Islet precursor cell (in vitro differentiated cells): ENCODE results near the gene CDKN3.

ENCODE experiments used
- DNase-seq: peaks from one replicate; pipeline ENCODE4 v3.0.0-alpha.2; 2018

The CDKN3 gene

DNA sequence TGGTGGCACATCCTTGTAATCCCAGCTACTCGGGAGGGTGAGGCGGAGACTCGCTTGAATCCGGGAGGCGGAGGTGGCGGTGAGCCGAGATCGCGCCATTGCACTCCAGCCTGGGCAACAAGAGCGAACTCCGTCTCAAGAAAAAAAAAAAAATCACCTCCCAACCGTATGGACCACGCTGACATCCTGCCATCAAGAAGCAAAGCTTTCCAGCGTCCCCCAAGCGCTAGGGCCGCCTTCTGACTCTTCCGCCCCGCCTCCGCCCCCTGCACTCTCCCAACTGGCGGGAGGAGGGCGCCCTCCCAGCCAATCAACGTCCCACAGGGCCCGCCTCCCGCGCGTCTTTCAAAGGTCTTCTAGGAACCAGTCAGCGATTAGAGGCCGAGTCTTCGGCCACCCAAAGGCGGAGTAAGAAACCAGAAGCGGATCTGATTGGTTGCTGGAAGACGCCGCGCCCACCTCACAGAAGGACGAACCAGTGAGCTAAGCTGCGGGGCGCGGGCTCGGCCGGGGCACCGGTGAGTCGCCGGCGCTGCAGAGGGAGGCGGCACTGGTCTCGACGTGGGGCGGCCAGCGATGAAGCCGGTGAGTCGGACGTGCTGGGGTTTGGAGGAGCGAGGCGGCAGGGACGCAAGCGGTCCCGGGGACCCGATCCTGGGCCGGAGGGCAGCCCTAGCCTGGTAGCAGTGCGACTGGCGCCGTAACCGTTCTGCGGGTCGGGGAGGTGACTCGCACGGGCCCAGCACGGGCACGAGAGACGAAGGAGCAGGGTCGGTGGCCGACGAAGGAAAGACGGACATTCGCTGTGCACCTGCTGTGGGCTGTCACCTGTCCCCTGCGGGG is at the start of gene CDKN3:
CDKN3 (plus strand) TSS at position 515 of the 843 bp plus-strand sequence; CDS start at position 577, 62 bp downstream.
- peak; percentile 99 for DNase-seq

DNA sequence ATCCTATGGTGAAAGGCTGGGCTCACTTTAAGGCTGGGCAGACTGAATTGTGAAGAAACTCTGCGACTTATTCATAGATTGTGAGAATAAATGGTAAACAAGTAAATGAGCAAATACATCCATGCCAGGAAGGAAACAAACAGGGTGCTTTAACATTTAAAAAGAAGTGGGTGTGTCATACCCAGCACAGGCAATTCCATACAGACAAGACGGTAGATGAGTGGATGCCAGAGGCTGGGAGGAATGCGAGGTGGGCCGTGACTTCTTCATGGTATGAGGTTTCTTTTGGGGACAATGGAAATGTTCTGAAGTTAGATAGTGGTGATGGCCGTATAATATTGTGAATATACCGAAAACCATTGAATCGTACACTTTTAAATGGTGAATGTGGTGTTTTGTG is 49.8 kb upstream of the CDKN3 start:
- no peak for DNase-seq

DNA sequence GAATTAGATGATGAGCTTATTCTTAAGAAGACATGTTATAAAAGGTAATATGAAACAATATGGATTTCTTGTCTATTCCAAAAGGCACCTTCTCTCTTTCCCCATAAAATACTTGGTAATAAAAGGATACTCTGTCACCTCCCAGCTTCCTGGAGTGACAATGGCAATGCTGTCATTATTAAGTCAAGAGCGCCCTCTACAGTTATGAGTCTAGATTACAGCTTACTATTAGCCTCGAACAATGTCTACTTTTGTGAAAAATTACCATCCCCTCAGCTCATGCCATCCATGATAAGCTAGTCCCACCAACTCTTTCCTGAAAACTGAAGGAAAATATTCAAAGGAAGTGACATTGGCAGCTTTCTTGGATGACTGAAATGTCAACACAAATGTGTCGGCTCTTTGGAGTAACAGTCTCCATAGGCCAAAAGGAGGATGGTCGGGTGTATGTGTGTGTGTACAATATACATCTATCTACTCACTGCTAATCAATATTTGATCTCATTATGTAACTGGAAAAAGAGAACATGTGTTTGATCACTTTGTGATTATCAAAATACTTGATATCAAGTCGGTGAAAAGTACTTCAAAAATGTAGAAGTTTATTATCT is 48.7 kb upstream of the CDKN3 start:
- DNase-seq: no peak

- no peak for DNase-seq
These were observed 47.7 kb upstream of the CDKN3 start for GRCh38 chr14:54348923-54349620.

- DNase-seq: no peak
These were observed 47.1 kb upstream of the CDKN3 start for GRCh38 chr14:54349713-54350112.

DNA sequence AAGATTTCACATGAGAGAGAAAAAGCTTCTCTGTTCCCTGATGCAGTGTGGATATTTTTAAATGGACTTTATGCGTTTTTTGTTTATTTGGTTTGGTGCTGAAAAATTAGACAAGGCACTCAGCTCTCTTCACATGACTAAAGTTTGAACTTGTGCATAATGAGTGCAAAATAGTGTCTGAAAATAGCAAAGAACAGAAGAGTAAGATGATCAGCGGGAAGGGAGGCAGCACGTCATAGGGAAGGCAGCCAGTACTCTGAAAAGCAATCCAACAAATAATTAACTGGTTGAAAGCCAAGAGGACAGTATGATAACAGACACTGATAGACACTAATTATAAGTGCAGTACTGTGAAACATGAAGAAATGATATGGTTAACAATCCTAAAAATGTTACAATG is 46.6 kb upstream of the CDKN3 start:
- no peak for DNase-seq

DNA sequence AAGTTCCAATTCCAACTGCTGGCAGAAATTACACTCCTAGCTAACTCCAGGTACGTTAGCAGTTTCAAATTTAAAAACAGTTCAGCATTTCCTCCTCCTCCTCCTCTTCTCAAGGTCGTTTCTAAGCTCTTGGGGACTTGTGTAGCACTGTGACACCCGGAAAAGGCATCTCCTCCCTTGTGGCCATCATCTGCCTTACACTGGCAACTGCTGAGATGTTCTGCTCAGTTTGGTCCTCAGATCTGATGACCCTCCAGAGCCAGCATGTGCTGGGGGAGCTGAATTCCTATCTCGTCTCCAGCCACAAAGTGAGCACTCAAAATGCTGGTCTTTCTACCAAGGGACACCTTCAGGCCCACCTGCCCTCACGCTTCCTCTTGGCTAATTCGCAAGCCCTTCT is 43.5 kb upstream of the CDKN3 start:
- no peak for DNase-seq

DNA sequence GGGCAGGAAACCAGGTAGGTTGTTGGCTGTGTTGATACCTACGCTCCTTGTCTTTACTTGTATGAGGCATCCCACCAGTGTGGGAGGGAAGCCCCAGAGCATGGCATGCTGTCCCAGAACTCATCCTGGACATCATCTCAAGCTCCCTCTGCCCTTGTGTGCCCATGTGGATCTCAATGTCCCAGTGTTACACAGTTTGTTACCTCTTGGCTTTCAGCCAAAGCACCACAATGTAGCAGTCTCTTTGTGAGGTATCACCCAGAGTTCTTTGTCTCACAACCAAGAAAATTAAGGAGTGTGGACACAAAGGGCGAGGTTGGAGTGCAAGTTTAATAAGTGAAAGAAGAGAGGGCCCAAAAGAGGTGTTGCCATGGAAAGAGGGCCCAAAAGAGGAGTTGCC is 43.1 kb upstream of the CDKN3 start:
- DNase-seq: no peak

- peak; percentile 81 for DNase-seq
These were observed 42.7 kb upstream of the CDKN3 start for GRCh38 chr14:54354096-54354495.

DNA sequence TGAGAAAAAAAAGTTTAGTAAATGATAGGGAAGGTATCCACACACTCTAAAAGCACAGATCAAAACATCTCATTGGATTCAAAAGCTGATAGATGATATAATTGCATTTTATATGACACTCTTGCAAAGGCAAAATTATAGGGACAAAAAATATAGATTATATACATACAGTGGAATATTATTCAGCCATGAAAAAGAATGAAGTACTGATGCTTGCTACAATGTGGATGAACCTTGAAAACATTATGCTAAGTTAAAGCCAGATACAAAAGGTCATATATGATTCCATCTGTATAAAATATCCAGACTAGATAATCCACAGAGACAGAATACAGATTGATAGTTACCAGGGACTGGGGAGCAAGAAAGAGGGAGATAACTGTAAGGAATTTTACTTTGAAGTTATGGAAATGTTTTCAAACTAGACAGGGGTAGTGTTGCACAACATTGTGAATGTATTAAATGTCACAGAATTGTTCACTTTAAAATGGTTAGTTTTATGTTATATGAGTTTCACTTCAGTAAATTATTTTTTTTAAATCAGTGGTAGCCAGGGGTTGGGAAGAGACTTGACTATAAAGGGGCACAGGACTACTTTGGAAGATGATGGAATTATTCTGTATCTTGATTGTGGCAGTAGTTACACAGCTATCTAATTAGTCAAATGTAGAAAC is 41.7 kb upstream of the CDKN3 start:
- no peak for DNase-seq

DNA sequence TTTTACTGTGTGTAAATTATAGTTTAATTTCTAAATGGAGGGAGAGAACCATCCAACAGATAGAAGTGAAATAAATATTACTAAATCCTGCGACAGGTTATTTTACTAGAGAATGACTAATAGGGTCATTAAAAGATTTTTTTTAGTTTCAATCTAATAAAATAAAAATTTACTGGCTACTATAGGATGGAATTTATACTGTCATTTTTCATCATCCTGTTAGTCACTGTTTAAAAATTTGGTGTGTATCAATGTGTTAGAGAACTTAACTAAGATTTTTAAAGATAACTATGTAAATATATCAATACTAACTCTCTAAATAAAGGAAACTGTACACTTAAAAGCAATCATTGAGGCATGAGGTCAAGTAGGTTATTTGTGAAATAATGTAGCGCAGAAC is 41.1 kb upstream of the CDKN3 start:
- no peak for DNase-seq

GRCh38 chr14:54356172-54356571 is 40.6 kb upstream of the CDKN3 start:
- DNase-seq: no peak

- DNase-seq: no peak
These were observed 36.1 kb upstream of the CDKN3 start for GRCh38 chr14:54360667-54361066.

DNA sequence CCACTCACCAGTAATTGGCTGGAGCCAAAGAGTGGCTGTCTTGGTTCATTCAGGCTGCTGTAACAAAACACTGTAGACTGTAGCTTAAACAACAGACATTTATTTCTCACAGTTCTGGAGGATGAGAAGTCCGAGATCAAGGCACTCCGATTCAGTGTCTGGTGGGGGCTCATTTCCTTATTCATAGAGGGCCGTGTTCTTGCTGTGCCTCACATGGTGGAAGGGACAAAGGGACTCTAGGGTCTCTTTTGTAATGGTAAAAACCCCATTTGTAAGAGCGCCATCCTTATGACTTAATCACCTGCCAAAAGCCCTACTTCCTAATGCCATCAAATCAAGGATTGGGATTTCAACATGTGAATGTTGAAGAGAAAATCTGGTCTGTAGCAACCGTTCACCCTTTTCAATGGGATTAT is 34.7 kb upstream of the CDKN3 start:
- no peak for DNase-seq

- DNase-seq: no peak
These were observed 33.9 kb upstream of the CDKN3 start for GRCh38 chr14:54362759-54363437.

DNA sequence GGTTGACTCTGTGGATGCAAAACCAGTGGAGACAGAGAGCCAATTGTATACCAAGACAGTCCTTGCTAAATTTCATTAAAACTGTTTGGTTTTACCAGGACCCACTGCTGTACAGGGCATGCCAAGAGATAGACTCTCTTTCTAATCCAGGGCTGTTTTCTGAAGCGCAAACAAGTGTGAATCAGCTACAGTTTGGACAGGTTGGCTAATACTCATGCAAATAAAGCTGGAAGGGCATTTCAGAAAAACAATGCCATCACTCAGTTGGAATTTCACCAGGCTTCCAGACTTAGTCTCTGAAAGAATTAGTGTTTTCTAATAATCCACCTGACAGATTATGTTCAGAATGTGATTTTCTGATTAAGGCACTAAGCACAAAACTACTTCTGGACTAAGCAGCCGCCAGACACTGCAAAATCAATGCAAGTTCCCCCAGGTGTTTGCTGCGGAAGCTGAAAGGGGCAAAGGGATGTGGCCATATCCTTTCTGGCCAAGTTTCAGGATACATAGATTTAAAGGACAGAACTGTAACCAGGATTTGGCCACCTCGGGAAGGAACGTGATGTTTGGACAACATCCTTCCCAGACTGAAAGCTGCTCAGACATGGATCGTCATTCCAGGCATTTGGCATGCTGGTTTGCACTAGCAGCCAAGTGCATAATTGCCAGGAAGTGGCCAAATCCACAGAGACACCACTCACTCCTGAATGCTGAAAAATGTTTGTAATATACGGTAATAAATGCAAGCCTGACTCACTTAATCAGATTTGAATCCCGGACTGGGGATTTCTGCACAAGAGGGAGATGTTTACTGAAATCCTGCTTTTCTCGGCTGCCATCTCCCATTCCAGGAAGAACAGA is 32.0 kb upstream of the CDKN3 start:
- no peak for DNase-seq

DNA sequence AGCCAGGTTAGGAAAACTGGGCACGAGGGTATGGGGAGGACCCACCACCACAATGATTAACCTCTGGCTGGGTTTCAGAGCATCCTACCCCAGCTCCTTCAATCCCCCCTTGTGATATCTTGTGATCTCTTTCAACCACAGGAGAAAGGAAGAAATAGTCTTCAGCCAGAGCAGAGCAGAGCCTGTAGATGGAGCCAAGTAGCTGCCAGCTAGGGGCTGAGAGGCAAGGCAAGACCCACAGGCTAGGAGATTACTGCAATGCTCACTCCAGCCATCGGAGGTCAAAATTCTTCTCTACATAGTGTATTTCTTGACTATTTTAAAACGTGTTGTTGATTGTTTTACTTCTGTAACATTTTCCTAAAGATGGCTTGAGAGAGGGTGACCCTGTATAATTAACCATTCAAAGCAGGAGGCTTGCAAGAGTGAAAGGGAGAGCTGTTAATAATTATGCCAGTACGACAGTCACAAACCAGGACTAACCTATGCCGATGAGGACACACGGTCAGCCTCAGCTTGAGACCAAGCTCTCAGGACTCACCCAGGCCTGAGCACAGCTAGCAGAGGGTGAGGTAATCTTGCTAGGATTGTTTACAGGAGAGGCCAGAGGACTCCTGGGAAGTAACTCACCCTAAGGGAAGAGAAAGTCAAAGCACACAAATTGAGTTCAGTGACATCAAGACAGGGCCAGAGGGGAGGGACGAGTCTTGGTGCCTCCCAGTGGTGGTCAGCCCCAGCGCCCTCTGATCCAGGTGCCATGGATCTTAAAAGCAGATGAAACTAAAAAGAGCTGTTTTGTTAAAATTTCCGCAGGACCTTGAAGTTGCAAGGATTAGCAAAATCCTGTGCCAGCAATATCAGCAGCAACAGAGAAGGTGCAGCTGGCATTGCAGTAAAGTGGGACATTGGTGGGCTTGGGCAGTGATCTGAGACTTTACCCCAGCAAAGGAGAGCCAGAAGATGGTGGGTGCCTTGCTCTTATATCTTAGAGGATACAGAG is 29.8 kb upstream of the CDKN3 start:
- peak; percentile 84 for DNase-seq

DNA sequence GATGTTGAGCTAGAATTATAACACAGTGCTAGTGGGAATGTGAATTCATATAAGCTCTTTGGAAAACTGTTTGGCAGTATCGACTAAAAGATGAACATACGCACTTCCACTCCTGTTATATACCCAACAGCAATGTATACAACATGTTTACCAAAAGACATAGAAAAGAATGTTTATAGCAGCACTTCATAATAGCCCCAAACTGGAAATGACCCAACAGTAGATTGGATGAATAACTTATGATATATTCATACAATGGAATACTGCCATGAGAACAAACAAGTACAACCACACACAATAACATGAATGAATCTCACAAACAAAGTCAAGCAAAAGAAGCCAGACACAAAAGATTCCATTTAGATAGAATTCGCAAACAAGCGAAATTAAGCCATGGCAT is 28.5 kb upstream of the CDKN3 start:
- DNase-seq: no peak

GRCh38 chr14:54369343-54369742 is 27.5 kb upstream of the CDKN3 start:
- DNase-seq: no peak
